HepG2 (cell line): ENCODE data around the gene TH. TPM values are rescaled to one million over a fixed set of nuclear protein-coding genes. Genes with fewer than 3 reads are reported as not detected.

Source experiments
- AHDC1 ChIP-seq: sonication (generic); formaldehyde crosslinking; IDR thresholded peaks from 2 replicates; pipeline ENCODE4 v1.5.1; 2020; ENCODE audit warnings: mild to moderate bottlenecking, missing genetic modification reagents, borderline replicate concordance
- CBFB ChIP-seq: sonication (generic); formaldehyde crosslinking; IDR thresholded peaks from 2 replicates; pipeline ENCODE4 v1.4.0; 2020; ENCODE audit warnings: missing genetic modification reagents
- DNMT3B ChIP-seq: conservative IDR thresholded peaks from 2 replicates; pipeline ENCODE4 v1.6.1; 2016; ENCODE audit warnings: missing biosample characterization, control low read depth
- E2F5 ChIP-seq: sonication (generic); formaldehyde crosslinking; conservative IDR thresholded peaks from 2 replicates; pipeline ENCODE4 v1.4.0; 2020; ENCODE audit warnings: missing genetic modification reagents
- MXD4 ChIP-seq: IDR thresholded peaks from 2 replicates; pipeline ENCODE4 v1.6.1; 2016; ENCODE audit warnings: mild to moderate bottlenecking, missing biosample characterization, missing genetic modification reagents
- PHB2 ChIP-seq: fragments of 450-650 bp; IDR thresholded peaks from 2 replicates; pipeline ENCODE4 v1.6.1; 2018; ENCODE audit not compliant: partially characterized antibody
- PLSCR1 ChIP-seq: sonication (generic); formaldehyde crosslinking; IDR thresholded peaks from 2 replicates; pipeline ENCODE4 v1.5.0; 2020; ENCODE audit warnings: missing genetic modification reagents, mild to moderate bottlenecking, borderline replicate concordance
- SALL2 ChIP-seq: sonication (generic); formaldehyde crosslinking; IDR thresholded peaks from 2 replicates; pipeline ENCODE4 v1.8.1; 2023; ENCODE audit warnings: mild to moderate bottlenecking, missing genetic modification reagents, inconsistent platforms
- SNAPC4 ChIP-seq: sonication (generic); formaldehyde crosslinking; IDR thresholded peaks from 2 replicates; pipeline ENCODE4 v1.4.0; 2020; ENCODE audit warnings: mild to moderate bottlenecking, missing genetic modification reagents
- SRSF1 ChIP-seq: fragments of 200-400 bp; formaldehyde crosslinking; optimal IDR thresholded peaks from 2 replicates; pipeline ENCODE3; 2017; ENCODE audit warnings: mild to moderate bottlenecking, low read depth, low read length, moderate library complexity
- ZFP36L2 ChIP-seq: sonication (generic); formaldehyde crosslinking; IDR thresholded peaks from 2 replicates; pipeline ENCODE4 v1.4.0; 2020; ENCODE audit warnings: missing genetic modification reagents
- ZNF224 ChIP-seq: sonication (generic); formaldehyde crosslinking; IDR thresholded peaks from 2 replicates; pipeline ENCODE4 v1.5.0; 2020; ENCODE audit warnings: mild to moderate bottlenecking, missing genetic modification reagents
- ZNF282 ChIP-seq: fragments of 450-650 bp; IDR thresholded peaks from 2 replicates; pipeline ENCODE4 v1.6.1; 2018; ENCODE audit not compliant: partially characterized antibody
- ZNF441 ChIP-seq: sonication (generic); formaldehyde crosslinking; IDR thresholded peaks from 2 replicates; pipeline ENCODE4 v1.7.0; 2021; ENCODE audit warnings: missing genetic modification reagents, borderline replicate concordance
- ZNF644 ChIP-seq: IDR thresholded peaks from 2 replicates; pipeline ENCODE4 v1.6.1; 2016; ENCODE audit warnings: low read depth
- ZNF746 ChIP-seq: sonication (generic); formaldehyde crosslinking; IDR thresholded peaks from 2 replicates; pipeline ENCODE4 v1.8.0; 2022; ENCODE audit warnings: mild to moderate bottlenecking, missing genetic modification reagents
- ZNF776 ChIP-seq: sonication (generic); formaldehyde crosslinking; IDR thresholded peaks from 2 replicates; pipeline ENCODE4 v1.4.0; 2020; ENCODE audit warnings: mild to moderate bottlenecking, missing genetic modification reagents
- ZNF792 ChIP-seq: IDR thresholded peaks from 2 replicates; pipeline ENCODE4 v1.6.1; 2016
- polyA plus RNA-seq, 8 experiments: library from polyadenylated mRNA; depleted of rRNA in 3 of 8; stranded (reverse) in 7 of 8; unstranded in 1 of 8; fragments of >200 nt; fragmentation: Illumina TruSeq in 4 of 8; extraction: Trizol in 4 of 8; gene quantifications; 2 replicates each; pipeline versions ENCODE4 v1.2.1 to v1.2.3, GENCODE V29; 2011 to 2016; ENCODE audit warnings: low read depth in 4 of 8, missing spikeins in 1 of 8, mixed read lengths in 1 of 8; ENCODE audit not compliant: insufficient read depth in 1 of 8
- total RNA-seq, 5 experiments: library from RNA; depleted of rRNA; stranded (reverse); fragments of >200 nt; fragmentation: Illumina TruSeq; extraction: Trizol; gene quantifications; 2 replicates each; pipeline ENCODE4 v1.2.3, GENCODE V29; 2016; ENCODE audit warnings: low read depth in 1 of 5

The TH gene
- total and polyA plus RNA-seq, 2 of the 13 experiments (the other 11 are each of a cell fraction or from before 2014, with no cell fraction given), result 0.36 TPM; not detected in 1

GRCh38 chr11:2203440-2204259 is 32.0 kb upstream of the TH start (continued):
- TF ChIP-seq ZNF441 (no peak), PHB2 (no peak), SNAPC4 (CRISPR knock-in tag) (no peak), E2F5 (CRISPR knock-in tag) (no peak), PLSCR1 (no peak), ZNF644 (CRISPR knock-in tag) (no peak), ZNF746 (CRISPR knock-in tag) (peak; percentile 45; the same call in 1 of the 2 replicates), DNMT3B (no peak), ZNF282 (no peak), SRSF1 (peak; percentile 61), MXD4 (CRISPR knock-in tag) (peak; percentile 53; the same call in 1 of the 2 replicates), ZNF792 (CRISPR knock-in tag) (no peak), ZNF224 (CRISPR knock-in tag) (peak; percentile 29; the same call in 1 of the 2 replicates), CBFB (CRISPR knock-in tag) (no peak), ZNF776 (CRISPR knock-in tag) (0 out of 2 replicates have a peak, but pooled peaks have one; percentile 39), ZFP36L2 (CRISPR knock-in tag) (no peak), SALL2 (CRISPR knock-in tag) (no peak), AHDC1 (CRISPR knock-in tag) (no peak)
